Hepatocyte (in vitro differentiated cells): Measurements from ENCODE around the gene TMEM51. TPM values are rescaled to one million over a fixed set of nuclear protein-coding genes. Genes with fewer than 3 reads are reported as not detected.

Experiments
- DNase-seq: peaks from one replicate; pipeline ENCODE4 v3.0.0-alpha.2; 2016; ENCODE audit warnings: low spot score
- H2AFZ ChIP-seq: fragments of 200-600 bp; sonication (generic); 2 replicates; pipeline ENCODE4 v1.6.0; 2016; ENCODE audit warnings: antibody characterized with exemption, mild to moderate bottlenecking
- H3K27ac ChIP-seq: fragments of 200-600 bp; sonication (generic); 2 replicates; pipeline ENCODE4 v1.5.1; 2016; ENCODE audit warnings: mild to moderate bottlenecking
- H3K27me3 ChIP-seq: fragments of 200-600 bp; sonication (generic); 2 replicates; pipeline ENCODE4 v1.6.1; 2016
- H3K36me3 ChIP-seq: fragments of 200-600 bp; sonication (generic); replicated peaks from 2 replicates; pipeline ENCODE4 v1.5.1; 2016; ENCODE audit warnings: low read depth; ENCODE audit not compliant: insufficient read depth
- H3K4me1 ChIP-seq: fragments of 200-600 bp; sonication (generic); 2 replicates; pipeline ENCODE4 v1.5.1; 2016; ENCODE audit warnings: mild to moderate bottlenecking, moderate library complexity; ENCODE audit not compliant: insufficient read depth
- H3K4me2 ChIP-seq: fragments of 200-600 bp; sonication (generic); 2 replicates; pipeline ENCODE4 v1.6.0; 2016
- H3K4me3 ChIP-seq: fragments of 200-600 bp; sonication (generic); 2 replicates; pipeline ENCODE4 v1.5.1; 2016; ENCODE audit warnings: mild to moderate bottlenecking
- H3K79me2 ChIP-seq: fragments of 200-600 bp; sonication (generic); 2 replicates; pipeline ENCODE4 v1.6.0; 2017; ENCODE audit warnings: mild to moderate bottlenecking
- H3K9me2 ChIP-seq: fragments of 200-600 bp; sonication (generic); replicated peaks from 2 replicates; pipeline ENCODE4 v1.6.0; 2017; ENCODE audit warnings: mild to moderate bottlenecking; ENCODE audit not compliant: insufficient read depth
- H3K9me3 ChIP-seq: fragments of 200-600 bp; sonication (generic); 2 replicates; pipeline ENCODE4 v1.5.1; 2016; ENCODE audit warnings: low read depth, mild to moderate bottlenecking
- H4K20me1 ChIP-seq: fragments of 200-600 bp; sonication (generic); 2 replicates; pipeline ENCODE4 v1.6.0; 2016; ENCODE audit warnings: mild to moderate bottlenecking; ENCODE audit not compliant: insufficient read depth, poor library complexity, severe bottlenecking
- CTCF ChIP-seq: fragments of 200-600 bp; sonication (generic); IDR thresholded peaks from 2 replicates; pipeline ENCODE4 v1.5.1; 2016; ENCODE audit warnings: antibody characterized with exemption, mild to moderate bottlenecking; ENCODE audit not compliant: poor library complexity
- EZH2 ChIP-seq: fragments of 200-600 bp; sonication (generic); IDR thresholded peaks from 2 replicates; pipeline ENCODE4 v1.6.1; 2016; ENCODE audit warnings: antibody characterized with exemption, mild to moderate bottlenecking, borderline replicate concordance
- EZH2phosphoT487 ChIP-seq: fragments of 200-600 bp; sonication (generic); IDR thresholded peaks from one replicate; pipeline ENCODE4 v1.6.1; 2018; ENCODE audit warnings: antibody characterized with exemption, mild to moderate bottlenecking, low read depth, moderate library complexity; ENCODE audit not compliant: unreplicated experiment, severe bottlenecking
- WGBS: methylation state at CpG from one replicate; pipeline ENCODE4 v1.1.6; 2016; ENCODE audit warnings: low lambda C conversion rate; ENCODE audit errors: missing lambda C conversion rate; 5-methylcytosine and 5-hydroxymethylcytosine counted together
- polyA plus RNA-seq: library from polyadenylated mRNA; unstranded; fragments of >200 nt; fragmentation: Nextera tagmentation; extraction: Ambion mirVana; gene quantifications from 2 replicates; pipeline ENCODE4 v1.2.1, GENCODE V29; 2016
- total RNA-seq: library from RNA; depleted of rRNA; stranded (reverse); fragments of >200 nt; gene quantifications from 2 replicates; pipeline ENCODE4 v1.2.3, GENCODE V29; 2014

TMEM51 gene
- total and polyA plus RNA-seq, 2 experiments from 2014 or later, result 23.4 to 24.0 TPM

- H4K20me1 ChIP-seq, result no peaks in the 10 kb centered on the region
- DNase-seq, result no peak
- H3K27ac ChIP-seq, result no peak overlapping the region
- no peak overlapping the region for H2AFZ ChIP-seq
- no peaks in the 10 kb centered on the region for H3K9me3 ChIP-seq
- H3K27me3 ChIP-seq, result no peaks in the 10 kb centered on the region
- H3K9me2 ChIP-seq, result no peaks in the 10 kb centered on the region
- no peak for TF ChIP-seq CTCF
- no peak for TF ChIP-seq EZH2phosphoT487
- no peak for TF ChIP-seq EZH2
- 91% methylated on average over 25 of the region's 25 CpGs for WGBS
- no peaks in the 10 kb centered on the region for H3K79me2 ChIP-seq
- no peaks in the 10 kb centered on the region for H3K4me1 ChIP-seq
- no peaks in the 10 kb centered on the region for H3K36me3 ChIP-seq
- no peak overlapping the region for H3K4me3 ChIP-seq
- H3K4me2 ChIP-seq, result no peak overlapping the region
Measured at GRCh38 chr1:15124362-15125100, 29.0 kb upstream of the TMEM51 start.

- Histone ChIP-seq H3K36me3 (no peaks in the 10 kb centered on the region), H3K9me3 (peaks cover 6% of the 10 kb centered on the region), H3K4me3 (no peak overlapping the region), H2AFZ (no peak overlapping the region), H3K27ac (no peak overlapping the region), H3K79me2 (no peaks in the 10 kb centered on the region), H3K9me2 (no peaks in the 10 kb centered on the region), H3K4me2 (no peak overlapping the region), H3K4me1 (no peaks in the 10 kb centered on the region), H3K27me3 (no peaks in the 10 kb centered on the region), H4K20me1 (no peaks in the 10 kb centered on the region)
- WGBS, result 94% methylated on average over 7 of the region's 7 CpGs
- TF ChIP-seq CTCF (no peak), EZH2 (no peak), EZH2phosphoT487 (no peak)
- no peak for DNase-seq
Measured at GRCh38 chr1:15125101-15125745, 28.3 kb upstream of the TMEM51 start.

GRCh38 chr1:15128077-15128476 is 25.5 kb upstream of the TMEM51 start:
- Histone ChIP-seq H3K4me3 (no peak overlapping the region), H3K27ac (no peak overlapping the region), H3K4me2 (no peak overlapping the region), H3K9me2 (no peaks in the 10 kb centered on the region), H3K79me2 (no peaks in the 10 kb centered on the region), H3K9me3 (peaks cover 7% of the 10 kb centered on the region), H3K4me1 (no peaks in the 10 kb centered on the region), H4K20me1 (no peaks in the 10 kb centered on the region), H2AFZ (no peak overlapping the region), H3K36me3 (no peaks in the 10 kb centered on the region), H3K27me3 (no peaks in the 10 kb centered on the region)
- DNase-seq, result no peak
- TF ChIP-seq CTCF (no peak), EZH2 (no peak), EZH2phosphoT487 (no peak)
- WGBS, result 91% methylated on average over 6 of the region's 6 CpGs
